GM20000 (cell line): ENCODE results near the gene SRSF11.

Source experiments
- DNase-seq: peaks from one replicate; pipeline ENCODE4 v3.0.0; 2012; ENCODE audit warnings: low spot score
- CTCF ChIP-seq: IDR thresholded peaks from 2 replicates; pipeline ENCODE4 v1.5.1; 2012; ENCODE audit warnings: mild to moderate bottlenecking, control low read depth; ENCODE audit errors: extremely low read depth, missing control alignments

The SRSF11 gene

DNA sequence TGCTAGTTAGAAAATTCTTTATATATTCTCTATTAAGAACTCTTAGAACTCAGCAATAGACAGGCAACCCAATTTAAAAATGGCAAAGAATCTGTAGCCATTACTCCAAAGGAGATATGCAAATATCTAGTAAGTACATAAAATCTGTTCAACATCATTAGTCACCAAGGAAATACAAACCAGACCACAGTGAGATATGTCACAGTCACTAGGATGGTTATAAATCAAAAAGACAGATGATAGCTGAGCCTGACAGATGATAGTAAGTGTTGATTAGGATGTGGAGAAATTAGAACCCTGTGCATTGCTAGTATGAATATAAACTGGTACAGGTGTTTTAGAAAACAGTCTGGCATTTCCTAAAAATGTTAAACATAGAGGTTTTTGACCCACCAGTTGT is 26.6 kb downstream of the SRSF11 start:
- no peak for TF ChIP-seq CTCF

DNA sequence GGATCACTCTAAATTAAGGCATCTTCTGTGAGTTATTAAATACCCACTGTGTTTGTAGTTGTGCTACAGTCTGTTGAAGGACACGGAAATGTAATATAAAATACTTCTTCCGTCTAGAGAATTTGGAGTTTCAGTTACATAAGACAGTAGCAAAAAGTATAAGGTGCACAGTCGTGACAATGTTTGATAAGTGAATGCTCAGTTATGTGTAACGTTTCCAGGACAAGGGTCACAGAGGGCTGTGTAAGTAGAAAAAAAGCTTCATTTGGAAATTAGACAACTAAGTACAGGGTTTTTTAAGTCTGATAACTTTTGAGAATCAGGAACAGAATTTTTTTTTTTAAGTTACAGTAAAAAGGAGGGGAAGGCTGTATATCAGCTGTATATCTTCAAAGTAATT is 27.5 kb downstream of the SRSF11 start:
- TF ChIP-seq CTCF = no peak
- no peak for DNase-seq

More for the DNA sequence above, 26.6 kb downstream of the SRSF11 start:
- DNase-seq = no peak

- no peak for TF ChIP-seq CTCF
- DNase-seq = no peak
These were observed 35.5 kb downstream of the SRSF11 start for GRCh38 chr1:70256664-70257063.

DNA sequence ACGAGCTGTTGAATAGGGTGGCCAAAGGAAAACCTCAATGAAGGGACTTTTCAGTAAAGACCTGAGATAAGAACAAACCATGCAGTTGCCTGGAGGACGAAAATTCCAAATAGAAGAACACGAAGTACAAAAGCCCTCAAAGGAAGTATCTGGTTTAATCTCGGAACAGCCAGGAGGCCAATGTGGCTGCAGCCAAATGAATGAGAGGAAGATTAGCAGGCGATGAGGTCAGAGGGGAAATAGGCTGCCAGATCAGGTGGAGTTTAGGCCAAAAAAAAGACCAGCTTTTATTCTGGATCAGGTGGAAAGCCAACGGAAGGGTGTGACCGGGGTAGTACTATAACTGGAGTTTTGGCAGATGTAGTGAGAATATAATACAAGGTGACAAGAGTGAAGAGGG is 43.7 kb downstream of the SRSF11 start:
- DNase-seq = no peak
- TF ChIP-seq CTCF = no peak

DNA sequence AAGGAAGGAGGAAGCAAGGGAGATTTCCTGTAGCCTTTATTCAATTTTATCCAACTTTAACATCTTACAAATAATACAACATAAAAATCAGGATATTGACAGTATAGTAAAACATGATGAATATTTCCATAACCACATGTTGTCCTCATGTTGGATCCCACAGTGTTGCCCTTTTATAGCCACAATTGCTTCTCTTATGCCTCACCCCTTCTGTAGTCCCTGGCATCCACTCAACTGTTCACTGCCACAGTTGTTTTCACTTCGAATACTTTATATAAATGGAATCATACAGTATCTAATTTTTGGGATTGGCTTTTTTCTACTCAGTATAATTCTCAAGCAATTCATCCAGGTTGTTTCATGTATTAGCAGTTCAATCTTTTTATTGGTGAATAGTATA is 44.8 kb downstream of the SRSF11 start:
- no peak for DNase-seq
- no peak for TF ChIP-seq CTCF

- no peak for TF ChIP-seq CTCF
- DNase-seq = no peak
These were observed 56.7 kb downstream of the SRSF11 start for GRCh38 chr1:70277875-70278274.

- no peak for TF ChIP-seq CTCF
- no peak for DNase-seq
These were observed 57.5 kb downstream of the SRSF11 start for GRCh38 chr1:70278710-70279109.
